AG10803 (cell line): ENCODE data around the gene IFT52.
A peak's percentile ranks its signal among the peaks of the same experiment; 100 is the strongest.
"Not testable (repeated sequence)": the region's sequence is repeated elsewhere in the genome, so short reads cannot be mapped to it uniquely, and the experiment has no call there.

ENCODE experiments used
- DNase-seq: peaks from one replicate; pipeline ENCODE4 v3.0.0; 2010; ENCODE audit warnings: low read depth
- H3K4me3 ChIP-seq: 2 replicates; pipeline ENCODE4 v1.5.1; 2011; ENCODE audit warnings: mild to moderate bottlenecking, low read length, control low read depth
- TF ChIP-seq, protein P1 (sequence below): conservative IDR thresholded peaks from 2 replicates; pipeline ENCODE4 v1.5.1; 2011; ENCODE audit warnings: mild to moderate bottlenecking, low read length, control low read depth, inconsistent platforms

Gene IFT52

DNA sequence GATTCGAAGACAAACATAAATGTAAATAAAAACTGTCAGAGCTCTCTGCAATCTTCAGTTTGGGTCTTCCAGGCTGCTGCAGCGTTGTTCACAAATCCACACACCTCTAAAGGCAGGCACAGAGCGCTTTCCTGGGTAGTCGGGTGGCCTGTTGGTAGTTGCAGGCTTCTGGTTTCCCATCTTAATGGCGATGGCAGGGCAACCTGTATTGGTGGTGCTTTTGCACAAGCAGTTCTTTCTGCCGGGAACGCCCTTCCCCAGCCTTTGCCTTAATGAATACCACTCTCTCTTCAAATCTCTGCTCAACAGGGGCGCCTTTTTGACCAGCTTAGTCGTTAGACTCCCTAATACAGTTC is 723 bp upstream of the IFT52 start:
- no peak for DNase-seq
- TF ChIP-seq, protein P1, sequence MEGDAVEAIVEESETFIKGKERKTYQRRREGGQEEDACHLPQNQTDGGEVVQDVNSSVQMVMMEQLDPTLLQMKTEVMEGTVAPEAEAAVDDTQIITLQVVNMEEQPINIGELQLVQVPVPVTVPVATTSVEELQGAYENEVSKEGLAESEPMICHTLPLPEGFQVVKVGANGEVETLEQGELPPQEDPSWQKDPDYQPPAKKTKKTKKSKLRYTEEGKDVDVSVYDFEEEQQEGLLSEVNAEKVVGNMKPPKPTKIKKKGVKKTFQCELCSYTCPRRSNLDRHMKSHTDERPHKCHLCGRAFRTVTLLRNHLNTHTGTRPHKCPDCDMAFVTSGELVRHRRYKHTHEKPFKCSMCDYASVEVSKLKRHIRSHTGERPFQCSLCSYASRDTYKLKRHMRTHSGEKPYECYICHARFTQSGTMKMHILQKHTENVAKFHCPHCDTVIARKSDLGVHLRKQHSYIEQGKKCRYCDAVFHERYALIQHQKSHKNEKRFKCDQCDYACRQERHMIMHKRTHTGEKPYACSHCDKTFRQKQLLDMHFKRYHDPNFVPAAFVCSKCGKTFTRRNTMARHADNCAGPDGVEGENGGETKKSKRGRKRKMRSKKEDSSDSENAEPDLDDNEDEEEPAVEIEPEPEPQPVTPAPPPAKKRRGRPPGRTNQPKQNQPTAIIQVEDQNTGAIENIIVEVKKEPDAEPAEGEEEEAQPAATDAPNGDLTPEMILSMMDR: no peak

DNA sequence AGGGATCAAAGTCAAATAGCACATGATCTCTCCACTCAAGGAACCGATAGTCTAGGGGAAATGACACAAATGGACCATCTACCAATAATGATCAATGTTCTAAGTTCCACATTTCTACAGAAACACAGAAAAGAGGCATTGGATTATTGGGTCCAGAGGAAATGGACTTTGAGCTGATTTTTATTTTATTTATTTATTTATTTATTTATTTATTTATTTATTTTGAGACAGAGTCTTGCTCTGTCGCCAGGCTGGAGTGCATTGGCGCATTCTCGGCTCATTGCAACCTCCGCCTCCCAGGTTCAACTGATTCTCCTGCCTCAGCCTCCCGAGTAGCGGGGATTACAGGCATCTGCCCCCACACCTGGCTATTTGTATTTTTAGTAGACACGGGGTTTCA is 11.2 kb downstream of the IFT52 start:
- DNase-seq, H3K4me3 ChIP-seq: not testable (repeated sequence)

More for the DNA sequence above, 723 bp upstream of the IFT52 start:
- H3K4me3 ChIP-seq: peak overlapping the region; percentile 86

DNA sequence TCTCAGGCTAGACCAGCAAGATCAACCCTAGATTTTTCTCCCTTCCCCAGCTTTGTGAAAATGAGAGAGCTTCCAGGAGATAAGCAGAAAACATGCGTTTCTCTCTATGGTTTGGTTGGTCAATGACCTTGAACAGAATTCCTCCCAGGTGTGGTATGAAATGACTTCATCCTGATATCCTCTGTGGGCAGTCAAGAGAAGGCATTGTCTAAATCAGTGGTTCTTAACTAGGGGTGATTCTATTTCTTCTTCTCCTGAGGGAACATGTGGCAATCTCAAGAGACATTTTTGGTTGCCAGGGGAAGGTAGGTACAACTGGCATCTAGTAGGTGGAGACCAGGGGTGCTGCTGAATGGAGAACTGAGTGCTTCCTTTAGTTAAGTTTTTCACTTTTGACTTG is 12.4 kb downstream of the IFT52 start:
- H3K4me3 ChIP-seq: no peak overlapping the region
- TF ChIP-seq, protein P1: no peak
- DNase-seq: no peak

DNA sequence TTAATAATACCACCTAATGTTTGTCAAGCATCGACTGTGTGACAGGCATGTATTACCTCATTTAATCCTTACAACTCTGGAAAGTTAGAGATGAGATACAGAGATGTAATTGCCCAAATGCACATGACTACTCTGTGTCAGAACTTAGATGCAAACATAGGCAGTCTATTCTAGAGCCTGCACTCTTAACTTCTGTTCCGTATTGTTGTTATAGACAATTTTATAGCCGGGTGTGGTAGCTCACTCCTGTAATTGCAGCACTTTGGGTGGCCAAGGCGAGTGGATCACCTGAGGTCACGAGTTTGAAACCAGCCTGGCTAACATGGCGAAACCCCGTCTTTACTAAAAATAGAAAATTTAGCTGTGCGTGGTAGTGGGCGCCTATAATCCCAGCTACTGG is 15.0 kb downstream of the IFT52 start:
- no peak for DNase-seq
- TF ChIP-seq, protein P1: no peak
- no peak overlapping the region for H3K4me3 ChIP-seq

DNA sequence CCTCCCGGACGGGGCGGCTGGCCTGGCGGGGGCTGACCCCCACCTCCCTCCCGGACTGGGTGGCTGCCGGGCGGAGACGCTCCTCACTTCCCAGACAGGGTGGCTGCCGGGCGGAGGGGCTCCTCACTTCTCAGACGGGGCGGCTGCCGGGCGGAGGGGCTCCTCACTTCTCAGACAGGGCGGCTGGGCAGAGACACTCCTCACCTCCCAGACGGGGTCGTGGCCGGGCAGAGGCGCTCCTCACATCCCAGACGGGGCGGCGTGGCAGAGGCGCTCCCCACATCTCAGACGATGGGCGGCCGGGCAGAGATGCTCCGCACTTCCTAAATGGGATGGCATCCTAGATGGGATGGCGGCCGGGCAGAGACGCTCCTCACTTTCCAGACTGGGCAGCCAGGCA is 16.5 kb downstream of the IFT52 start:
- not testable (repeated sequence) for H3K4me3 ChIP-seq, DNase-seq

DNA sequence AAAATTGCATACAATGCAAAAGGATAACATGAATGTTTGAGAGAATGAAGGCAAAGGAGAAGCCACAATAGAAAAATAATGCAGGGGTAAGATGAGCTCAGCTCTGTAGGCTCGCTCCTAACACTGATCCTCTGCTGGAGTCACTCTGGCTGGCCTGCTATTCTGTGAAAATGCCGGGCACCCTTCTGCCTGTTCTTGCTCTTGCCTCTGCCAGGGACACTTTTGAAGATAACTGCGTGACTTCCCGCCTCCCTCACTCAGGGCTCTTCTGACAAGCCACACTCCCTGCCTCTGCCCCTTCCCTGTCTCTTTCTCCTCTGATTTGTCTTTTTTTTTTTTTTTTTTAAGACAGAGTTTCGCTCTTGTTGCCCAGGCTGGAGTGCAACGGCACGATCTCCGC is 40.9 kb downstream of the IFT52 start:
- TF ChIP-seq, protein P1: no peak
- DNase-seq: no peak
- H3K4me3 ChIP-seq: no peak overlapping the region

DNA sequence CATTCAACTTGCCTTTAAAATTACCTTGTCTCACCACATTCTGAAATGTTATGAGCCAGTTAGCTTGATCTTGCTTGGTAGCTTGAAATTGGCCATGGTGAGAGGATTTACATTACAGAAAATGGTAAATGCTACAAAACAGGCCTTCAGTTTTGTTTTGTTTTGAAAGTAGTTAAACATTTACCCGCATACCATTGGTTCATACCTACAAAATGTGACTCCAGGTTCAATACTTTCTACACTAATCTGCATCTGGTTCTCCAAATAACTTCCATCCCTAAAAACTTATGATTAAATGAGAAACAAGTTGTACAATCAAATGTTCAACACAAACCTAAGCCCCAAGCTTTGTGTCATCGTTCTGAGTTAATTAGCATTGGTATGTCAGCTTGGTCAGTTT is 45.7 kb downstream of the IFT52 start:
- no peak for DNase-seq
- no peak overlapping the region for H3K4me3 ChIP-seq
- TF ChIP-seq, protein P1: no peak

DNA sequence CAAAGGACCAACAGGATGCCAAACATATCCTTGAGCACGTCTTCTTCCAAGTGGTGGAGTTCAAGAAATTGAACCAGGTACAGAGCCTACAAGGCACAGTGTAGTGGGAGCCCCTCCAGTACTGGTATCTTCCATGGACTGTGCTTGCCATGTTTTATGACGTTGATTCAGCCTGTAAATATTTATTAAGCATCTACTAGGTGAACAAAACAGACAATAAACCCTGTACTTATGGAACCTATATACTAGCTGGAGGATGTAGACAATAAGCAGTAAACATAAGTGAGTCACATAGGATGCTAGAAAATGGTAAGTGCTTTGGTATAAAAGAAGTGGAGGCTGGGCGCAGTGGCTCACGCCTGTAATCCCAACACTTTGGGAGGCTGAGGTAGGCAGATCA is 51.8 kb downstream of the IFT52 start:
- H3K4me3 ChIP-seq: no peak overlapping the region
- TF ChIP-seq, protein P1: no peak
- DNase-seq: no peak
